Measurements from ENCODE around the gene ARHGAP30.
"Not testable (repeated sequence)": the region's sequence is repeated elsewhere in the genome, so short reads cannot be mapped to it uniquely, and the experiment has no call there.

ARHGAP30 gene
- 173 to 521 (median 291) reads per million in 3 experiments for total RNA-seq

GRCh38 chr1:161069731-161070270 is at the start of gene ARHGAP30:
Gene ARHGAP30 (minus strand): TSS chr1:161069891. CDS start chr1:161069624, 267 bp downstream.
- DNase-seq, result peak; percentile 88

DNA sequence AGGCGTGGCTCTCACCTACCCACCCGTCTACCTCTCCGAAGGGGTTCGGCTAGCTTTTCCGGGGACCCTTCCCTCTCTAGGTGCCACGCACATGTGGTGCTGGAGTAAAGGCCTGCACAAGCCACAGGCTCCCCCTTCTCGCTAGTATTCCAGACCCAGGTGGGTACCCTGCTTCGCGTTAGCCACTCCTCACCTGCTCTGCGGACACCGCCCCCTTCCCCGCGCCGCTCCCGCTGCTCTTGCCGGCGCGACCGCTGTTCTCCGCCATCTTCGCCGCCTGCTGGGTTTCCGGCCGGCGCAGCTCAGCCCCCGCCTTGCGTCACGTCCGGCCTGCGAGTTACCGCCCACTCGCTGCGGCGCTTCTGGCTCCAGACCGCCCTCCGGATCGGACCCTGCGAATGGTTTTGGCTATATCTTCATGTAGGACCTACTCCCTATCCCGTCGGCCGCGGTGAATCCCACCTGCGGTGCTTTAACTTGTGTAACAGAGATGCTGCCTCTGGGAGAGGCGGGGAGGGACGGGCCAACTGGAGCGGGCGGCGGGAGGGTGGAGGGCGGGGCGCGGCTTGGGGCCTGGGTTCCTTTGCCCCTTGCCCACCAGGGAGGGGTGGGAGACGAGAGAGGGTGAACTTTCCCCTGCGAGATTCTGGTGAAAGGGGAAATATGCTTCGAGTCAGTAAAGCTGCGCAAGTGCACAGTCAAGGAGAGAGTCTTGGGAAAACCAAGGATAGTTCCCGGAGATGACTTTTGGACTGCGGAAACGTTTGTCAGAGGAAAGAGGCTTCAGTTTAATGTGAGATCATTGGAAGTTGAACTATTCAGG is 48.3 kb upstream of the ARHGAP30 start, which contains the start of the genes NIT1 and PFDN2:
TSS of gene NIT1 (plus strand) at position 347 of the 823 bp plus-strand sequence. CDS start at position 419, 72 bp downstream.
TSS of gene PFDN2 (minus strand) at position 279 of the 823 bp plus-strand sequence. CDS start at position 268, 11 bp downstream.
- peak; percentile 83 for DNase-seq

- DNase-seq, result not testable (repeated sequence)
Measured at GRCh38 chr1:161115961-161116360, 46.3 kb upstream of the ARHGAP30 start.

DNA sequence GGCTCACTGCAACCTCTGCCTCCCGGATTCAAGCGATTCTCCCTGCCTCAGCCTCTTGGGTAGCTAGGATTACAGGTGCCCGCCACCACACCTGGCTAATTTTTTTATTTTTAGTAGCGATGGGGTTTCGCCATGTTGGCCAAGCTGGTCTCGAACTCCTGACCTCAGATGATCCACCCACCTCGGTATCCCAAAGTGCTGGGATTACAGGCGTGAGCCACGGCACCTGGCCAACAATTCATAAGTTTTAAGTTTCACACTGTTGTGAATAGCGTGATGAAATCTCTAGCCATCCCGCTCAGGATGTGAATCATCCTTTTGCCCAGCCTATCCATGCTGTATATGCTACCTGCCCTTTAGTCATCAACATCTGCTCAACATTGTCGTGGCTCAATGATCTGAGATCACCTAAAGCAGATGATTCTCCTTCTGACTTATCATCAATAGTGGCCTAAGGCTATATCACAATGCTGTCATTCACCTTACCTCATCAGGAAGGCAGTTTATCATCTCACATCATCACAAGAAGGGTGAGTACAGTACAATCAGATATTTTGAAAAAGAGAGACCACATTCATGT is 45.5 kb upstream of the ARHGAP30 start:
- DNase-seq, result no peak

DNA sequence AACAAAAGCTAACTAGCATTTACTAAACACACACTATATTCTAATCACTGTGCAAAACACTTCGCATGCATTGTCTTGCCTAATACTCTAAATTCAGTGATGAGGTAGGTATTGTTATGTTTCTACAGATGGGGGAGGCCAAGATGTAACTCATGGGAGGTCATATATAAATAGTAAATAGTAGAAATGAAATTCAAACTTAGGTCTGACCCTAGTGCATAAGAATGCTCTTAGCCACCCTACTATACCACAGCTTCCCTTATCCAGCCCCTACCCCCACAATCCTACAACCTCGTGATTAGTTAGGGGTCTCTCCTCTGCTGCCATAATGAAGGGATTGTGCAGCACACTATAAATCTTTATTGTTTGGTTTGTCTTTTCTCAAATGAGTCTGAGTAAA is 44.9 kb upstream of the ARHGAP30 start:
- no peak for DNase-seq

GRCh38 chr1:161113915-161114314 is 44.2 kb upstream of the ARHGAP30 start:
- DNase-seq, result no peak

DNA sequence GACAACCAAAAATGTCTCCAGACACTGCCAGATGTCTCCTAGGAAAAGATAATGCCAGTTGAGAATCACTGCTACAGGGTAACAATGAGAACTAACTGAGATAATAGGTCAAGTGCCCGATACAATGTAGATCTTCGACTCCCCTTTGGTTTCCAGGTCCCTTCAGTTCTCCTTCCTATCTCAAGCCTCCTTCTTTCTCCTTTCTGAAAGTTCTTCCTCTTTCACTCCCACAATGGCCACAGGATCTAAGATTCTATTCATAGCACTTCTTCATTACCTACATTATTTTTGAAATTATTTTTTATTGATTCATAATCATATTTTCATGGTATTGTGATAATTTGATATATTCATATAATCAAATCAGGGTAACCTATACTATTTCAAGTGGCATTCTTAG is 41.8 kb upstream of the ARHGAP30 start:
- DNase-seq, result no peak

DNA sequence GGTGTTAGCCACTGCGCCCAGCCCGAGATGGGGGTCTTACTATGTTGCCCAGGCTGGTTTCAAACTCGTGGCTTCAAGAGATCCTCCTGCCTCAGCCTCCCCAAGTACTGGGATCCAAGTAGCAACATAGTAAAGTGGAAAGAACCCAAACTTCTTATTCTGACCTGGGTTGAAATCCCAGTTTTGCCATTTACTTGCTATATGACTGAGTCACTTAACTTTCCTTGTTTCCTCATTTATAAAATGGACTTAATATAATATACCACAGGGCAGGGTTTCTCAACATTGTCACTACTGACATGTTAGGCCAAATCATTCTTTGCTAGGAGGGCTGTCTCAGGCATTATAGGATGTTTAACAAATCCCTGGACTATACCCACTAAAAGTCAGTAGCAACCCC is 41.4 kb upstream of the ARHGAP30 start:
- DNase-seq, result no peak

DNA sequence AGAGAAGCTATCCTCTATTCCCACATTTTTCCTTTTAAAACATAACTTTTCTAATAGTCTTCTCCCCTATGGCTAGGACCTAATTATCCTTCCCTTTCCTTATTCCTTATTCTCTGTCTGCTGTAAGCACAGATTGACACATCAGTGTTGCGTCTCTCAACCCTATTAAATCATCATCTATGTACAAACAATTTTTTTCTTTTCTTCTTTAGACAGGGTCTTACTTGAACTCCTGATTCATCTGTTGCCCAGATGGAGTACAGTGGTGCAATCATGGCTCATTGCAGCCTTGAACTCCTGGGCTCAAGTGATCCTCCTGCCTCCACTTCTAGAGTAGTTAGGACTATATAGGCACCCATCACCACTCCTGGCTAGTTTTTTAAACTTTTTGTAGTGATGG is 36.7 kb upstream of the ARHGAP30 start:
- DNase-seq, result no peak

- DNase-seq, result no peak
Measured at GRCh38 chr1:161100556-161100955, 30.9 kb upstream of the ARHGAP30 start.

DNA sequence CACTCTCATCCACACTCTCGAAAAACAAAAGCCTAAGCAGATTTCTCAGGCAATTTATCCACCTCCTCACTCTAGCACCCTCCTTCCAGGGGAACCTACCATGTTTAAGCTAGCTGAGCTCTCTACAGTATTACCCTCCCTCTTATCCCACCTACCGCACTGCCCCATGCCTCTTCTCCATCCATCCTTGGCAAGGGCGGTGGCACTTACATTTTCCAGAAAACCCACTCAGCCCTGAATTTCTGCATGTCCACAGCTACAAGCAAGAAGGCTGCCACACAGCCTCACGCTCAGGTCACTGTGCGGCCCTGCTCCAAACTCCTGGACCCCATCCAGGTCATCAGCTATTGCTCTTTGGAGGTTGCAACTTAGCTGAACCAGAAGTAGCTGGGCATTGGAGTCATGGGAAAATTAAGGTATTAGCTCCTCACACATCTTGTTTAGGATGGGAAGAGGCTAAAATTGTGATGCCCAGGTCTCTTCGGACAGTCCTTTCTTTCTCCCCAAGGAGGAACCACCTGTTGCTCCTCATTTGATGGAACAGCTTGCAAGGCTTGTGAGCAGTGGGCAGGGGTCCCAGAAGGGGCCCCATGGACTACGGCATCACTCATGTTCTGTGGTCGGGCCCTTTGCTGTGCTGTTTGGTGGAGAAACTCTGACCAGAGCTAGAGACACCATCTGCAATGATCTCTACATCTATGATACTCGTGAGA is 29.6 kb upstream of the ARHGAP30 start:
- DNase-seq, result no peak

GRCh38 chr1:161098210-161099068 is 28.7 kb upstream of the ARHGAP30 start, which contains the start of gene KLHDC9:
Gene KLHDC9 (plus strand): TSS chr1:161098361. CDS start chr1:161098536, 175 bp downstream.
- peak; percentile 62 for DNase-seq

- no peak for DNase-seq
Measured at GRCh38 chr1:161096530-161096929, 26.8 kb upstream of the ARHGAP30 start.

DNA sequence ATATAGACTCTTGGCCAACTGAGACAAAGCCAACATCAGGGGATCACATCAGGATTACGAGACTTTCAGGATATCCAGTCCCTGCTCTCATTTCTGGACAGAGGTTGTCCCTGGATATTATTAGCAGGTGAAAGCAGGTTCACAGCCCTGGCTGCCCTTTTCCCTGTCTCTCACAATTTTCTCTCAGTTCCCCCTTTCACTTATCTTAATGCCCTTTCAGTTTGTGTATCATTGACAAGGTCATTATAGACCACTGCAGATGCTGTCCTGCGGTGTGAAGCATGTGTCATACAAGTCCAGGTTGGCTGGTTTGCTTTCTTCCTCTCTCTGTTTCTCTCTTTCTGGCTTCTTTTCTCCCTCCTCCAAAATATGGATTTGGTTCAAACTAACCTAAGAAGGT is 26.3 kb upstream of the ARHGAP30 start:
- no peak for DNase-seq

- DNase-seq, result no peak
Measured at GRCh38 chr1:161095230-161095629, 25.5 kb upstream of the ARHGAP30 start.

GRCh38 chr1:161094481-161094880 is 24.8 kb upstream of the ARHGAP30 start:
- DNase-seq, result no peak

DNA sequence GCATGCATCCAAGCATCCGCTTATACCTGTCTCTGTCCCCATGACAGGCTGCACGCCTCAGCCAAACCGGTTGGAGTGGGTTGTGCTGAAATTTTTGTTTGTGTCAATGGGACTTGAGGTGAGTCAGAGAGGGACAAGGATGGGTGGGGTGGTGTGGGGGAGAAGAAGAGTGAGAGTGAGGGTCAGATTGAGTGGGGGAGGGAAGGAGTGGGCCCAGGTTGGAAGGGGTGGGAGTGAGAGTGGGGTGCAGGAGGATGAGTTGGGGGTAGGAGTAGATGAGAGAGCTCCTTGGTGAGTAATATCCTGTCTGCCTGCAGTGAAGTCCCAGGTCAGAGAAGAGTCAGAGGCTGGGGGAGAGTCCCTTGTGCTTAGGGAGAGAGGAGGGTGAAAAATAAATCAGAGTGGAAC is 22.9 kb upstream of the ARHGAP30 start:
- no peak for DNase-seq

DNA sequence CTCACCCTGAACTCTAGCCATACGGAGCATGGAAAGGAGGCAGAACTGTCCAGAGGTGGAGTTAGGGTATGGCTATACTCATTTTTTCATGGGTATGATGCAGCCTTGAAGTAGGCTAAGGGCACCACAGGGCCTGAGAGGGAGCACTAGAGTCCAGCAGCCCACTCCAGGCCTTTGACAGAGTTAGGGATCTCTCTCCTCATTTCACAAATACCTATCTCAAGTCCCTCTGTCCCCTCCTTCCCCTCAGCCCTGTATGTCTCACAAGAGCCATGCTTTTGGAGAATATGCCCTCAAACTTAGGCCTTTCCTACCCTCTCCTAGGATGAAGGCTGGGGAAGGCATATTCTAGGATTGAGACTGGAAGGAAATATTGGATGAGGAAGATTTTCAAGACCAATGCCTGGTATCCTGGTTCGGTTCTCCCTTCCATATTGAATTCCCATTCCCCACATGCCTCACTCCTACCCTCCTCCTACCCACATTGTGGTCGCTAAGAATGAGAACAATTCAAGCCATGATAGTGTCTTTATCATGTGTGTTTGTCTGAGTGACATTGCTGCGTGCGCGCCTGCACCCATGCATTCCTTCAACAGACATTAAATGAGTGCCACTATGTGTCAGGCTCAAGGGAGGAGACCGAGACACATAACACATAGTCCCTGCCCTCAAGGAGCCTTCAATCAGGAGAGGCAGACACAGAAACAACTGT is 22.3 kb upstream of the ARHGAP30 start:
- DNase-seq, result no peak

DNA sequence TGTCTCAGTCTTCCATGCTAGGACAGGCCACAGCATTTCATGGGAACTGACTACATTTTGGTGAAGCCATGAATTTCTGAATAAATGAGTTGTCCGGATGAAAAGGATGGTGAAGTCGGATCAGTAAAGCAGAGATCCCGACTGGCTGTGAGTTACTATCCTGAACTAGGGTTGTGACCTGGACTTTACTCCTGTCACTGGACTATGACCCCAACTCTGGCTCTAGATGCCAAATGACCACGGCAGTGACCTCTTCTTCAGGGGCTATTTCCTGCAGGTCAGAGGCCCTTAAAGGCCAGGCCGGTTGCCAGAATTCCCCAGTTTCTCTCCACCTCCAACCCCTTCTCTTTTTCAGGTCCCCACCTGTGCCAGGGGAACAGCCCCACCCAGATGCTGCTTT is 21.4 kb upstream of the ARHGAP30 start:
- no peak for DNase-seq

GRCh38 chr1:161090617-161091016 is 20.9 kb upstream of the ARHGAP30 start:
- DNase-seq, result no peak

DNA sequence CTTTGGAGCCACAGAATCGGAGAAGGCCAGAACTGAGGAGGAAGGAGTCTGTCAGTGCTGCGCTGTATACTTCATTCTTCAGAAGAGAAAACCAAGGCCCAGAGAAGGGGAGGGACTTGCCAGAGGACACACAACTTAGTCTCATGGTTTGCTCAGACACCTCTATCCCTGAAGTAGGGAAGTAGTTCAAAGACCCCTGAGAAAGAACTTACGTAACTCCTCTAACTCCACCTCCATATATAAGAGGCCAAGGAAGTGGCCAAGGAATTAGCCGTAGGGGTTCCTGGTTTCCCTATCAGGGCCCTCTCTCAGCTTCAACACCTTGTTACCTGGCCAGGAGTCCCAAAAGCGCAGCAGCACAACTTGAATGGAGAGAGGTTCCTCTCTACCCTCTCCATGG is 20.2 kb upstream of the ARHGAP30 start:
- no peak for DNase-seq

All from central memory CD4-positive, alpha-beta T cell (primary cell).